K562 (cell line): ENCODE results near the gene ULBP1. TPM values are rescaled to one million over a fixed set of nuclear protein-coding genes. Genes with fewer than 3 reads are reported as not detected.

Experiments used
- C11orf30 ChIP-seq: fragments of 450-650 bp; IDR thresholded peaks from 2 replicates; pipeline ENCODE4 v1.6.1; 2016; ENCODE audit warnings: low read depth, mild to moderate bottlenecking
- CBX3 ChIP-seq, 2 experiments: IDR thresholded peaks; 1 replicate in 1 of 2; 2 replicates in 1 of 2; pipeline ENCODE4 v1.6.1; 2012; ENCODE audit warnings: inconsistent platforms in 2 of 2, low read length in 2 of 2, borderline replicate concordance in 1 of 2, control low read depth in 1 of 2
- CHD1 ChIP-seq: fragments of 200-600 bp; sonication (generic); IDR thresholded peaks from one replicate; pipeline ENCODE4 v1.6.1; 2012; ENCODE audit warnings: mild to moderate bottlenecking, moderate library complexity, low read length, inconsistent platforms
- CXXC5 ChIP-seq: fragments of 250-450 bp; sonication (Bioruptor Pico); IDR thresholded peaks from 2 replicates; pipeline ENCODE4 v1.8.0; 2022; ENCODE audit warnings: inconsistent platforms, mild to moderate bottlenecking, moderate library complexity
- HMGN3 ChIP-seq: IDR thresholded peaks from 2 replicates; pipeline ENCODE4 v1.6.1; 2011; ENCODE audit warnings: borderline replicate concordance, low read depth, mild to moderate bottlenecking, mixed read lengths, low read length; ENCODE audit not compliant: insufficient read length; ENCODE audit errors: extremely low read depth
- MAZ ChIP-seq, 2 experiments: fragments of 450-650 bp in 1 of 2; sonication (generic) in 1 of 2; formaldehyde crosslinking; IDR thresholded peaks in 1 of 2; conservative IDR thresholded peaks in 1 of 2; 2 replicates each; pipeline versions ENCODE4 v1.4.0 to v1.5.0; 2020; ENCODE audit warnings: mild to moderate bottlenecking in 1 of 2, missing genetic modification reagents in 1 of 2
- NELFE ChIP-seq: IDR thresholded peaks from 2 replicates; pipeline ENCODE4 v1.6.1; 2011; ENCODE audit warnings: mild to moderate bottlenecking; ENCODE audit not compliant: insufficient read depth, insufficient read length
- RAD51 ChIP-seq: fragments of 450-650 bp; IDR thresholded peaks from 2 replicates; pipeline ENCODE4 v1.7.1; 2016; ENCODE audit warnings: low read depth, mild to moderate bottlenecking, borderline replicate concordance
- SMAD2 ChIP-seq: fragments of 150-350 bp; IDR thresholded peaks from 2 replicates; pipeline ENCODE4 v1.6.1; 2014; ENCODE audit warnings: low read depth, mild to moderate bottlenecking, low read length
- SP2 ChIP-seq: IDR thresholded peaks from 2 replicates; pipeline ENCODE4 v1.6.1; 2011; ENCODE audit warnings: mild to moderate bottlenecking, low read depth, low read length, moderate library complexity; ENCODE audit not compliant: poor library complexity, severe bottlenecking; ENCODE audit errors: extremely low read depth
- TSC22D4 ChIP-seq: fragments of 450-650 bp; IDR thresholded peaks from 2 replicates; pipeline ENCODE4 v1.6.1; 2016; ENCODE audit warnings: missing genetic modification characterization, missing biosample characterization, control low read depth
- ZNF121 ChIP-seq: sonication (generic); formaldehyde crosslinking; conservative IDR thresholded peaks from 2 replicates; pipeline ENCODE4 v1.8.0; 2022; ENCODE audit warnings: missing genetic modification reagents
- ZNF143 ChIP-seq: sonication (generic); formaldehyde crosslinking; IDR thresholded peaks from 2 replicates; pipeline ENCODE4 v1.9.0; 2022; ENCODE audit warnings: mild to moderate bottlenecking, missing genetic modification reagents
- ZNF347 ChIP-seq: fragments of 450-650 bp; formaldehyde crosslinking; IDR thresholded peaks from 2 replicates; pipeline ENCODE4 v1.4.0; 2020; ENCODE audit warnings: low read depth, mild to moderate bottlenecking, moderate library complexity
- ZNF699 ChIP-seq: fragments of 250-450 bp; sonication (Bioruptor Pico); IDR thresholded peaks from 2 replicates; pipeline ENCODE4 v1.8.0; 2021; ENCODE audit warnings: mild to moderate bottlenecking, moderate library complexity; ENCODE audit not compliant: insufficient replicate concordance
- polyA plus RNA-seq, 8 experiments: library from polyadenylated mRNA; depleted of rRNA in 4 of 8; stranded (reverse) in 5 of 8; unstranded in 3 of 8; fragments of >200 nt; fragmentation: Nextera tagmentation in 2 of 8; fragmentation: Illumina TruSeq in 1 of 8; extraction: Ambion mirVana in 2 of 8; extraction: Trizol in 1 of 8; gene quantifications; 2 replicates each; pipeline versions ENCODE4 v1.2.1 to v1.2.3, GENCODE V29; 2011 to 2014; ENCODE audit warnings: inconsistent platforms in 1 of 8, missing spikeins in 1 of 8
- total RNA-seq, 7 experiments: library from RNA; depleted of rRNA in 6 of 7; stranded (reverse); fragments of >200 nt in 6 of 7; fragmentation: Illumina TruSeq in 2 of 7; extraction: Trizol in 2 of 7; gene quantifications; 2 replicates each; pipeline versions ENCODE4 v1.2.1 to v1.2.3, GENCODE V29; 2011 to 2021; ENCODE audit warnings: low replicate concordance in 1 of 7
- TF ChIP-seq, protein P1 (sequence below): sonication (generic); formaldehyde crosslinking; IDR thresholded peaks from 2 replicates; pipeline ENCODE4 v1.8.0; 2023; ENCODE audit warnings: mild to moderate bottlenecking, missing genetic modification reagents
- TF ChIP-seq, protein P2 (sequence below): fragments of 250-450 bp; sonication (Bioruptor Pico); IDR thresholded peaks from 2 replicates; pipeline ENCODE4 v1.4.0; 2020
- TF ChIP-seq, protein P3 (sequence below): fragments of 450-650 bp; IDR thresholded peaks from 2 replicates; pipeline ENCODE4 v1.6.1; 2016; ENCODE audit warnings: missing biosample characterization, missing genetic modification characterization
- TF ChIP-seq, protein P4 (sequence below): fragments of 450-650 bp; formaldehyde crosslinking; IDR thresholded peaks from 2 replicates; pipeline ENCODE4 v1.4.0; 2020; ENCODE audit warnings: mild to moderate bottlenecking, moderate library complexity

ULBP1 gene
- total and polyA plus RNA-seq, 9 of the 15 experiments (the other 6 are each of a cell fraction or from before 2014, with no cell fraction given), result 0.33 to 6.0 (median 2.5) TPM

DNA sequence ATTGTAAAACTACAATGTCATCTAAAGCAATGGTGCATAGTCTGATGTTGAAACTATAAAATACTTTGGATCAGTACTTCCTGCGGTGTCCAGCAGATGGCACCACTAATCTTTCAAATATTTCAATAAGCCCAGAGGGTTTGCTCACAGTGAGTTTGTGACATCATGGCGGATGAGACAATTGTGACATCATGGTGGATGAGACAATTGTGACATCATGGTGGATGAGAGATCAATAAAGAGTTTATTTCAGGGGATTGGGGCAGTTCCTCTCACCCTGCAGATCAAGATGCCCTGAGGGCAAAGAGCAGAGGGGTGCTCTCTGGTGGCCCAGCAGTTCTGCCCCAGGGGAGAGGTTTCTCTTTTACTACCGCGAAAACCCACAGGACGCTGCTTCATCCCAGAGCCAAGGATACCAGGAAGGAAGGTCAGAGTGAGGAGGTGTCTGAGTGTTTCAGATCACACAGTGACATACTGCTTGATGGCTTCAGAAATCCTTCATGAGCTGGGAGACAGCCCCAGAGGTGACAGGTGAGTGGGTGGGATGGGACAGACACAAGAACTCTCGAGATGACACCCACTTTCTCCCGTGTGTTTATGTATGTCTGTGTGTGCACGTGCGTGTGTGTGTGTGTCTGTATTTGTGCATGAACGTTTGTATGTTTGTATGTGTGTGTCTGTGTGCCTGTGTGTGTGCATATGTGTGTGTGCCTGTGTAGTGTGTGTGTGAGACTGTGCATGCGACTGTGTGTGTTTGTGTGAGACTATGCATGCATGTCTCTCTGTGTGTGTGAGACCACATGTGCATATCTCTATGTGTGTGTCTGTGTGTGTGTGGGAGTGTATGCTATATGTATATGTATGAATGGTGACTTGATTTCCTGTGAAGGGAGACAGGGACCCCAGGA lies 29.2 kb upstream of the ULBP1 start (continued):
- TF ChIP-seq, protein P1, sequence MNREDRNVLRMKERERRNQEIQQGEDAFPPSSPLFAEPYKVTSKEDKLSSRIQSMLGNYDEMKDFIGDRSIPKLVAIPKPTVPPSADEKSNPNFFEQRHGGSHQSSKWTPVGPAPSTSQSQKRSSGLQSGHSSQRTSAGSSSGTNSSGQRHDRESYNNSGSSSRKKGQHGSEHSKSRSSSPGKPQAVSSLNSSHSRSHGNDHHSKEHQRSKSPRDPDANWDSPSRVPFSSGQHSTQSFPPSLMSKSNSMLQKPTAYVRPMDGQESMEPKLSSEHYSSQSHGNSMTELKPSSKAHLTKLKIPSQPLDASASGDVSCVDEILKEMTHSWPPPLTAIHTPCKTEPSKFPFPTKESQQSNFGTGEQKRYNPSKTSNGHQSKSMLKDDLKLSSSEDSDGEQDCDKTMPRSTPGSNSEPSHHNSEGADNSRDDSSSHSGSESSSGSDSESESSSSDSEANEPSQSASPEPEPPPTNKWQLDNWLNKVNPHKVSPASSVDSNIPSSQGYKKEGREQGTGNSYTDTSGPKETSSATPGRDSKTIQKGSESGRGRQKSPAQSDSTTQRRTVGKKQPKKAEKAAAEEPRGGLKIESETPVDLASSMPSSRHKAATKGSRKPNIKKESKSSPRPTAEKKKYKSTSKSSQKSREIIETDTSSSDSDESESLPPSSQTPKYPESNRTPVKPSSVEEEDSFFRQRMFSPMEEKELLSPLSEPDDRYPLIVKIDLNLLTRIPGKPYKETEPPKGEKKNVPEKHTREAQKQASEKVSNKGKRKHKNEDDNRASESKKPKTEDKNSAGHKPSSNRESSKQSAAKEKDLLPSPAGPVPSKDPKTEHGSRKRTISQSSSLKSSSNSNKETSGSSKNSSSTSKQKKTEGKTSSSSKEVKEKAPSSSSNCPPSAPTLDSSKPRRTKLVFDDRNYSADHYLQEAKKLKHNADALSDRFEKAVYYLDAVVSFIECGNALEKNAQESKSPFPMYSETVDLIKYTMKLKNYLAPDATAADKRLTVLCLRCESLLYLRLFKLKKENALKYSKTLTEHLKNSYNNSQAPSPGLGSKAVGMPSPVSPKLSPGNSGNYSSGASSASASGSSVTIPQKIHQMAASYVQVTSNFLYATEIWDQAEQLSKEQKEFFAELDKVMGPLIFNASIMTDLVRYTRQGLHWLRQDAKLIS, result no peak
- TF ChIP-seq, protein P2, sequence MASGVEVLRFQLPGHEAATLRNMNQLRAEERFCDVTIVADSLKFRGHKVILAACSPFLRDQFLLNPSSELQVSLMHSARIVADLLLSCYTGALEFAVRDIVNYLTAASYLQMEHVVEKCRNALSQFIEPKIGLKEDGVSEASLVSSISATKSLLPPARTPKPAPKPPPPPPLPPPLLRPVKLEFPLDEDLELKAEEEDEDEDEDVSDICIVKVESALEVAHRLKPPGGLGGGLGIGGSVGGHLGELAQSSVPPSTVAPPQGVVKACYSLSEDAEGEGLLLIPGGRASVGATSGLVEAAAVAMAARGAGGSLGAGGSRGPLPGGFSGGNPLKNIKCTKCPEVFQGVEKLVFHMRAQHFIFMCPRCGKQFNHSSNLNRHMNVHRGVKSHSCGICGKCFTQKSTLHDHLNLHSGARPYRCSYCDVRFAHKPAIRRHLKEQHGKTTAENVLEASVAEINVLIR (CRISPR knock-in tag), result peak; percentile 88
- peak; percentile 65; the same call in 1 of the 2 replicates for TF ChIP-seq TSC22D4 (tag)
- TF ChIP-seq C11orf30, result 0 out of 2 replicates have a peak, but pooled peaks have one; percentile 16
- 0 out of 4 replicates have a peak, but pooled peaks of 1 of the 2 experiments have one; percentile 33 for TF ChIP-seq MAZ (CRISPR knock-in tag; conservative IDR thresholded peaks at IDR 0.05 in 1 of 2, IDR thresholded peaks at IDR 0.05 in 1 of 2)
- TF ChIP-seq CHD1, result no peak
- TF ChIP-seq, protein P3, sequence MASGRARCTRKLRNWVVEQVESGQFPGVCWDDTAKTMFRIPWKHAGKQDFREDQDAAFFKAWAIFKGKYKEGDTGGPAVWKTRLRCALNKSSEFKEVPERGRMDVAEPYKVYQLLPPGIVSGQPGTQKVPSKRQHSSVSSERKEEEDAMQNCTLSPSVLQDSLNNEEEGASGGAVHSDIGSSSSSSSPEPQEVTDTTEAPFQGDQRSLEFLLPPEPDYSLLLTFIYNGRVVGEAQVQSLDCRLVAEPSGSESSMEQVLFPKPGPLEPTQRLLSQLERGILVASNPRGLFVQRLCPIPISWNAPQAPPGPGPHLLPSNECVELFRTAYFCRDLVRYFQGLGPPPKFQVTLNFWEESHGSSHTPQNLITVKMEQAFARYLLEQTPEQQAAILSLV, result no peak
- TF ChIP-seq CBX3 (IDR thresholded peaks at IDR 0.05; ENCODE audit: borderline replicate concordance in 1 of 2, low read length in 2 of 2), result no peak
- TF ChIP-seq ZNF699, result no peak
- TF ChIP-seq, protein P4, sequence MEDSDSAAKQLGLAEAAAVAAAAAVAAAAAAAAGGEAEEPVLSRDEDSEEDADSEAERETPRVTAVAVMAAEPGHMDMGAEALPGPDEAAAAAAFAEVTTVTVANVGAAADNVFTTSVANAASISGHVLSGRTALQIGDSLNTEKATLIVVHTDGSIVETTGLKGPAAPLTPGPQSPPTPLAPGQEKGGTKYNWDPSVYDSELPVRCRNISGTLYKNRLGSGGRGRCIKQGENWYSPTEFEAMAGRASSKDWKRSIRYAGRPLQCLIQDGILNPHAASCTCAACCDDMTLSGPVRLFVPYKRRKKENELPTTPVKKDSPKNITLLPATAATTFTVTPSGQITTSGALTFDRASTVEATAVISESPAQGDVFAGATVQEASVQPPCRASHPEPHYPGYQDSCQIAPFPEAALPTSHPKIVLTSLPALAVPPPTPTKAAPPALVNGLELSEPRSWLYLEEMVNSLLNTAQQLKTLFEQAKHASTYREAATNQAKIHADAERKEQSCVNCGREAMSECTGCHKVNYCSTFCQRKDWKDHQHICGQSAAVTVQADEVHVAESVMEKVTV (CRISPR knock-in tag), result peak; percentile 84
- TF ChIP-seq CXXC5 (CRISPR knock-in tag), result no peak
- no peak for TF ChIP-seq ZNF347
- no peak for TF ChIP-seq ZNF121
- no peak for TF ChIP-seq HMGN3
- TF ChIP-seq SMAD2, result no peak
- TF ChIP-seq RAD51, result no peak
- no peak for TF ChIP-seq SP2
- TF ChIP-seq NELFE, result no peak
- TF ChIP-seq ZNF143 (CRISPR knock-in tag), result no peak
